AG20443 (cell line): ENCODE results near the gene TECTA.
A peak's percentile ranks its signal among the peaks of the same experiment; 100 is the strongest.

Experiments
- DNase-seq: peaks from one replicate; pipeline ENCODE4 v3.0.0; 2012; ENCODE audit warnings: low spot score, mixed read lengths

Gene TECTA, protein sequence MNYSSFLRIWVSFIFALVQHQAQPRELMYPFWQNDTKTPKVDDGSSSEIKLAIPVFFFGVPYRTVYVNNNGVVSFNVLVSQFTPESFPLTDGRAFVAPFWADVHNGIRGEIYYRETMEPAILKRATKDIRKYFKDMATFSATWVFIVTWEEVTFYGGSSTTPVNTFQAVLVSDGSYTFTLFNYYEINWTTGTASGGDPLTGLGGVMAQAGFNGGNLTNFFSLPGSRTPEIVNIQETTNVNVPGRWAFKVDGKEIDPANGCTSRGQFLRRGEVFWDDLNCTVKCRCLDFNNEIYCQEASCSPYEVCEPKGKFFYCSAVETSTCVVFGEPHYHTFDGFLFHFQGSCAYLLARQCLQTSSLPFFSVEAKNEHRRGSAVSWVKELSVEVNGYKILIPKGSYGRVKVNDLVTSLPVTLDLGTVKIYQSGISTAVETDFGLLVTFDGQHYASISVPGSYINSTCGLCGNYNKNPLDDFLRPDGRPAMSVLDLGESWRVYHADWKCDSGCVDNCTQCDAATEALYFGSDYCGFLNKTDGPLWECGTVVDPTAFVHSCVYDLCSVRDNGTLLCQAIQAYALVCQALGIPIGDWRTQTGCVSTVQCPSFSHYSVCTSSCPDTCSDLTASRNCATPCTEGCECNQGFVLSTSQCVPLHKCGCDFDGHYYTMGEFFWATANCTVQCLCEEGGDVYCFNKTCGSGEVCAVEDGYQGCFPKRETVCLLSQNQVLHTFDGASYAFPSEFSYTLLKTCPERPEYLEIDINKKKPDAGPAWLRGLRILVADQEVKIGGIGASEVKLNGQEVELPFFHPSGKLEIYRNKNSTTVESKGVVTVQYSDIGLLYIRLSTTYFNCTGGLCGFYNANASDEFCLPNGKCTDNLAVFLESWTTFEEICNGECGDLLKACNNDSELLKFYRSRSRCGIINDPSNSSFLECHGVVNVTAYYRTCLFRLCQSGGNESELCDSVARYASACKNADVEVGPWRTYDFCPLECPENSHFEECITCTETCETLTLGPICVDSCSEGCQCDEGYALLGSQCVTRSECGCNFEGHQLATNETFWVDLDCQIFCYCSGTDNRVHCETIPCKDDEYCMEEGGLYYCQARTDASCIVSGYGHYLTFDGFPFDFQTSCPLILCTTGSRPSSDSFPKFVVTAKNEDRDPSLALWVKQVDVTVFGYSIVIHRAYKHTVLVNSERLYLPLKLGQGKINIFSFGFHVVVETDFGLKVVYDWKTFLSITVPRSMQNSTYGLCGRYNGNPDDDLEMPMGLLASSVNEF (N-terminal part only)

DNA sequence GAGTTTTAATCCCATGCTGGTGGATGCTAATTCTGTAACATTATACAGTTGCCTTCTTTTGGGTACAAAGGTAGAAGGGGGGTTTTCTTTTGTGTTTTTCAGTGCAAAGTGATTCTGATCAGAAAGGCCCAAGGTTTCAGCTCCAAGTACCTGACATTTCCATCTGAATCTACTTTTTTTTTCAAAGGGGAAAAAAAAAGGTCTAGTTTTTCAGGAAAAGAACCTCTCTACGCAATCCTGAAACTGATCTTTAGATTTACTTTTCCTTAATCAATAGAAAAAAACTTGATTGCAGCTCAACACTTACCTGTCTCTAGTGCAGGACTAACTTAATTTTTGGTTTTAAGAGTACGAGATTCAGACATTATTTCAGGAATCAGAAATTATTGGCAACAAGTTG is at the start of gene TECTA:
Gene TECTA (plus strand): TSS at position 301 of the 400 bp plus-strand sequence. CDS start 1,423 bp downstream, outside the sequence.
- no peak for DNase-seq

DNA sequence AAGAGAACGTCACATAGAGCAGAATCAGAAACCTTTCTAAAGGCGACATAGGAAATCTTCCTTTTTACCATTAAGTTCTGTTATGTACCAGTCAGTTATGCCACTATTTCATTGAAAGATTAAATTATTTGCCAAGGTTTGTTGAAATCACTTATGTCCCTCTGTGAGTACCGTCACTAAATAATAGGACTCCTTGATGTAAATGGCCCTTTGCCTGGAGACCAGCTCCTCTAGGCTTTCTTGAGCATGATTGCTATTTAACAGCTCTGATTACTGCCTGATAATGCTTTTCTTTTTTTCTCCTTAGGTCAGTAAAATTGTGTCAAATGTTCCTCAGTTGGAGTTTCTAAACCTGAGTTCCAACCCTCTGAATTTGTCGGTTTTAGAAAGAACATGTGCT is 47.8 kb upstream of the TECTA start:
- no peak for DNase-seq

DNA sequence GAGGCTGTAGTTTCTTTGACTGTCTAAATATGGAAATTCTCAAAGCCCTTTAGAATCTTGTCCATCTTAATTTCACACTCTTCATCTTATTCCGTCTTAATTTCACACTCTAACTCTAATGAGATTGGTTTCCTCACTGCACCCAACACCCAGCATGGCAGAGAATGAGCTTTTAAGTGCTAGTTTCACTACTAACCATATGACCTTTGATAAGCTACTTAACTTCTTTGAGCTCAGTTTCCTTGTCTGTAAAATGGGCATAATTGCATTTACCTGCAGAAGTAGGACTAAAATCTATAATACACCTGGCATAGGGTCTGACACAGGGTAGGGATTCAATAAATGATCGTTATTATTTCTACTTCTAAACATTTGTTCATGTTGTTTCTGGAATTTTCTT is 46.8 kb upstream of the TECTA start:
- DNase-seq, result no peak

DNA sequence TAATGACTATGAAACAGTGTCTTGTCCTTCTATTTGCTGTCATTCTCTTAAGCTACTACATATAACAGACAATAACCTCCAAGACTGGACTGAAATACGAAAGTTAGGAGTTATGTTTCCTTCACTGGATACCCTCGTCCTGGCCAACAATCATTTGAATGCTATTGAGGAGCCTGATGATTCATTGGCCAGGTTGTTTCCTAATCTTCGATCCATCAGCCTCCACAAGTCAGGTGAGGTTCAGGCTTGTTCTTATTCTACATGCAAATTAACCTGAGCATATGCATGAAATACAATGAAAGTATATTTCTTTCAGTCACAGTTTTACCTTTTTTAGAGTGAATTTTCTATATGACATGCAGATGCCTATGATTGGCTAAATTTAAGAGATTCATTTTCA is 46.0 kb upstream of the TECTA start:
- DNase-seq, result no peak

DNA sequence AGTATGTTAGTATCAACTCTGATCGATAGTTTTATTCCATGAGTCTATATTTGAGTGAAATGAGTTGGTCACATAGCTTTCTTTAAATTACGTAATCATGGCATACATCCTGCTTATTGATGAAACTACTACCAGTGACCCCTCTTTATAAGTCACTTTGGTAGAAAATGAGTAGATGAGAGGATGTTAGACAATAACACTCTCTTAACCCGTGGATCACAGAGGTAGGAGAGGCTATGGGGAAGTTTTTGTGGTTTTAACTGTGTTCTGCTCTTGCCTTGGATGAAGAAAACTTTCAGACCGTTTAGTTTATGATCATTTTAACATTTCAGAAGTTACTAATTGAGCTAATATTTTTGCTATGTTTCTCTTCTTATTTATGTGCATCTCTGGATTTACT is 43.1 kb upstream of the TECTA start:
- DNase-seq, result no peak

DNA sequence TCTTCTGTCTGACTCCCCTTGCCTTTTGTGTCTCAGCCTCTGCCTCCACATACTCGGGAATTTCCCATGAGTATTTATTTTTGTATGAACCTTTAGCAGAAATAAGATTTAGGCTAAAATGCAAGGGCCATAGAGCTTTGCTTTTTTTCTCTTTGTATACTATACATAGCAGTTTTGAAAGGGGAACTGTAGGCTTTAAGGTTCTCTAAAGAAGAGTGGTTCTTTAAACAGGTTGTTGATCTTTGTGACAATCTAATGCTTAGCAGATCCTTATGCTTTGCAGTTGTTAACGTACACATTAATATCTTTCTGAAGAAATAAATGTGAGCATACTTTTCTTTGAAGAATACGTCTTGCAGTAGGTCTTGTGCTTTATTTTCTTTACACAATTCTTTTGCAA is 42.1 kb upstream of the TECTA start:
- DNase-seq, result no peak

DNA sequence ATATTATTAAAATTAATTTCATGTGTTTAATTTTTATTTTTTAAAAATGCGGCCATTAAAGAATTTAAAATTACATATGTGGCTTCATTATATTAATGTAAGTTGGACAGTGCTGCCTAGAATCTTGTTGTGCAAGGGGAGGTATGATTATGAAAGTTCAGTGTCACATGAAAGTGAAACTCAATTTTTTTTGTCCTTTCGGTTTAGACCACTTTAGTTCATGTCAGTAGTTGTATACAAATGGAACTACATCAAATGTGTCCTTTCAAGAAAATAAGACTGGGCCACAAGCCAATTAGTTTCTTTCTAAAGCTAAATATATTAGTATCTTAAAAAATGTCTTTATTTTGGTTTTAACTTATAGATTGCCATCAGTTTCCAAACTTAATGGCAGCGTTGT is 41.4 kb upstream of the TECTA start:
- no peak for DNase-seq

DNA sequence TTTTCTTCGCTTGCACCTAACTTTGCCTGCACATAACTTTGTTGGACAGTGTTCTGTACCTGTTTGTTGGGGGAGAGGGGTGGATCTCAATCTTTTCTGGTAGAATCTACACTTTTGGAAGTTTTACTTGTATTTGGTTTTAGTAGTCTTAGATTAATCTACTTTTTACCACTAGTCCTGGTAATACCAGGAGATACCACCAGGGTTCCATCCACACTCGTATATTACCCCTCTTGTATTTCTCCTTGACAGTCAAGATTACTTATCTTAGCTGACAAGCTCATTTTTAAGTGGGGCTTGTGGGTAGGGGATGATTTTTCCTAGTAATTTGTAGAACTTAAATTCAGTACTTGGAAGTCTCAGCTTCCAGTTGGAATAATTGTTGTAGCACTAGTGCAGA is 37.3 kb upstream of the TECTA start:
- DNase-seq, result peak; percentile 10

DNA sequence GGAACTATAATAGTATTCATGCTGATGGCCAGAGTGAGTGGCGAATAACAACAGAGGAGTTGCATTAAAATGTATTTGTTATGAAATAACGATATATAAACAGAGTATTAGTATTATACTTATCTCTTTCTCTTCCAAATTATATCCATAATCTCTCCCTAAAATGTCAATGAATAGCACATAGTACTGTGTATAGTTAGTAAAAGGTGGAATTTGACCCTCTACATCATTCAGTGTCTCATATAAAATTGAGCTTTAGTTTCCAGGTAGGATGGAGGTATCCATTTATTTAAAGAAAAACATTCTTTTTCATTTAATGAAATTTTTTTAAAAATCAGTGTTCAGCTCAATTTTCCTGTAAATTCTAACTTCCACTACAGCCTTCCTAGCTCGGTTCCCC is 34.4 kb upstream of the TECTA start:
- no peak for DNase-seq

DNA sequence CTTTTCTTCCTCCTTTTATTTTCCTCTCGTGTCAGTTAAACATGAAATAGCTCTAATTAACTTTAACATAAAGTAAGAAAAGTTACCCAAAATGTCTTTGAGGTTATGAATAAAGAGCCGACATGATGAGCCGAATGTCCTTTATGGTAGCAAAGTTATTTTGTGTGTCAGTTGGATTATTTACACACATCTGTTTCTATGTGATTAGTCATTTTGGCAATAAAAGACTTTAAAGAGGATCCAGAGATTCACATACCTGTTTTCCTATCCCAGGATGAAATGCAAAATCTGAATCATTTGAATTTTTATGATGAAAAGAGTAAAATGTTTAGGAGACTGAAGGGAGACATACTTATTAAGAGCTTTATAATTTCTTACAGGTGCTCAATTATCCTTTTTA is 34.0 kb upstream of the TECTA start:
- DNase-seq, result no peak

DNA sequence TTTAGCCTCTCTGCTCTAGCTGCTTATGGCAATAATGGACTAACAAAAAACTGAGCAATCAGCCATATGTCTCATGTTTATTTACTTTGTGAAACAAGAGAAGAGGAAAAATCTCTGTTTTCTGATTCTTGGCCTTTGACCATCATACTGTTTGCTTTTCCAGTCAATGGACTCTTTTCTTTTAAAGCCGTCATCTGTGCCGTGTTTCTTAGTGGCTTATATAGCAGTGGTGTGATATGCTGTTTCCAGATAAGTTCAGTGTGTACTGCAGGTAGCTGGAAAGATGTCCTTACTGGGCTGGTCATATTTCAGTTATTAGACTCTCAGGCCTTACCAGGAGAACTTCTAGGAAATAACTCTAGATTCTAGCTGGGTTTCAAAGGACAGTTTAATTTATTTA is 33.6 kb upstream of the TECTA start:
- DNase-seq, result no peak

DNA sequence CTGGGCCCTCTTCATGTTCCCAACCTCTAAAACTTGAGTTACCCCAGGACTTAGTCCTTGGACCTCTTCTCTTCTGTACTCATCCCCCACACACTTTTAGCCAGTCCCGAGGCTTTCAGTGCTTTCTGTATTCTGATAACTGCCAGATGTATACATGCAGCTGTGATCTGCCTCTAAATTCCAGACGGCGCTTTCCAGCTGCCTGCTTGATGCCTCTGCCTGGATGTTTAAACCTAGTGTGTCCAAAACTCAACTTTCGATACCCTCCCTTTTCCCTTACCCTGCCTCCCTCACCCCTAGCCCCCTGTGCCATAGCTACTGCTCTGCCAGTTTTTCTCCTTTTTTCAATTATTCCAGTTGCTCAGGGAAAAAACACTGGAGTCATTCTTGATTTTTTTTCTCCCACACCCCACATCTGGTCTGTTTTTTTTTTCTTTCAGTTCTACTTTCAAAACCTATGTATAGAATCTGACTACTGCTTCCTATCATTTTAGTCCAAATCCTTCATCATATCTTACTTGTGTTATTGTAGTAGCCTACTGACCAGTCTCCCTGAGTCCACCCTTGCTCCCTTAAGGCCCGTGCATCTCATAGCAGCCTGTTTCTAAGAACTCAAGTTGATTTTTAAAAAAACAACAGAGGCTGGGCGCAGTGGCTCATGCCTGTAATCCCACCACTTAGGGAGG is 32.9 kb upstream of the TECTA start:
- no peak for DNase-seq

DNA sequence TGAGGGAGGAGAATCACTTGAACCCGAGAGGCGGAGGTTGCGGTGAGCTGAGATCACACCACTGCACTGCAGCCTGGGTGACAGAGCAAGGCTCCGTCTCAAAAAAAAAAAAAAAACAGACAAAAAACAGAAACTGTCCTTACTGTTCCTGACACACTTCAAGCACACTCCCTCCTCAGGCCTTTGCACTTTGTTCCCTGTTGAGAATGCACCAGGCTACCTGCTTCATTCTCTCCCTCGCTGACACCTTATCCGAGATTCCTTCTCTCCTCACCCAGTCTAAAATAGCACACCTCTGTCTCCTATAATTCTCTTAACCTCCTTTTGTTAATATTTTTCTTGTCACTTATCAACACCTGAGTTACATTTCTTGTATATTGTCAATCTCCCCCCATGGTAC is 32.3 kb upstream of the TECTA start:
- no peak for DNase-seq

DNA sequence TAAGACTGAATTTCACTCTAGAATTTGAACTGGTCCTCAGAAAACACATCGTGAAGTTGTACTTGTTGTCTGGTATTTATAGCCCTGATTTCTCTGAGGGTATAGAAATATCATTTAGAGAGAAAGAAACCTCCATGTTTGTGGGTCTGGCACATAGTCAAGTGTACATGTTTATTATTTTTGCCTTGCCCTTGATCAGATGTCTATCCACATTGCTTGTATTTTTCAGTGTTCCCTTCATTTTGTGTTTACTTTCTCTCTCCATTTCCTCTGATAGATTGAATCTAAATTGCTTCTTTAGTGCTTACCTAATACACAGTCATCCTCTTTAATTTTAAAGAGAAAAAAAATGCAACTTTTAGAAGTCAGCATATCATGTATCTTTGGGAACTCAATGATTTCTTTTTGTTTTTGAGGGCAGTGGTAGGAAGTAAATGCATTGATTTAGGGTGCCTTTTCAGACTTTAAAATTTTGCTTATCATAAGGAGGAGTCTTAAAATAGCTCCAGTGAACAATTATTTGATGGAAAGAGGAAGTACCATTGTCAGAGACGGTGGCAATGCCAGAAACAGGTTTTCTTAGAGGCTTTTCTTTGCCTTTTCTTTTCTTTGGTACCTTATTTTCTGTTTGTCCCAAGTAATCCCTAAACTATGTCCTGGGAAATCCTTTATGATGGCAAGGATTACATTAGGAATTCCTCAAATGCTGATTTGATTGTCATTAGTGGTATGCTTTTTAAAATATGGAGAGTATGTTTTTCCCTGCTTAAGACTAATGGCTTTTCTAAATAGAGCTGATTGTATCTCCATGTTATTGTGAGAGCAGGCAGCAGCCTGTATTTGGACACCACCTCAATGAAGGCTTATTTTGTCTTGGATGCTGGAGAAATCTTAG is 29.8 kb upstream of the TECTA start:
- DNase-seq, result no peak

DNA sequence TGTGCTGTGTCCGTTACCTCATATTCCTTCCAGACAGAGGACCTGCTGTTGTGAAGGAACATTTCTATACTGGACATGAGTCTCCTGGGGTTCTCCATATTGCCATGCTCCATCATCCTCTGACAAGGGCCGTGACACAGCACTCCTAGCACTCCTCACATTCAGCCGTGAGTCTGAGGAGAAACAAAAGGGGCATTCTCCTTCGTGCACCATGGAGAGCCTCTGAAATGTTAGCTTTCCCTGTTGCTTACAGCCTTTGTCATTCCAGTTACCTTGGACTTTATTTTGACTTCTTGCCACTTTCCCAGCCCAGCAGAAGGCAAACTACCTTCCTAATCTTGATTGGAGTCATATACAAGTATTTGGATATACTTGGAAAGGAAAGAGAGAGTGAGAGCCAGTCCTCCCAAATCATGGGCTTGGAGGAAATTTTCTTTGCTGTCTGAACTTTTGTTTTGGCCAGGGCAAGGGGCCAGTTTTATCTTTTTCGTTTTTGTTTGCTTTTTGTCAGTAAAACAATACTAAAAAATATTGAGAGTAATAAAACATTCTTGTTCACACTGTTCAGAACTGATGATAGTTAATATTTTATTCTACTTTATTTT is 29.1 kb upstream of the TECTA start:
- no peak for DNase-seq

DNA sequence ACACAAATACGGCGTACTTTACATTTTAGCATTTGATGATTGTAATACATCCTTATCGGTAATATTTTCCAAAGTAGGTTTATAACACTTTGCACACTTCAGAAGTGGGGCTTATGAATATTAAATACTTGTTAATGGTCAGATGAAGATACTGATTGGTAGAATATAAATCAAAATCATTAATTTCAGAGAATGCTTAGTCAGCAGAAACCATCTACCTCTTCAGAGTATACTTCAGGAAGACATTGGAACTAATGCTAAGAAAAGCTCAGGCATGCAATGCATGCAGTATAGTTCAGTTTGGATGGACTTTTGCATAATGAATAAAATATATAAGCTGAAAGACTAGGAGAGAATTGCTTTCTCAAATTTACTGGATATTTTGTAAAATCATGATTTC is 19.7 kb upstream of the TECTA start:
- DNase-seq, result no peak

DNA sequence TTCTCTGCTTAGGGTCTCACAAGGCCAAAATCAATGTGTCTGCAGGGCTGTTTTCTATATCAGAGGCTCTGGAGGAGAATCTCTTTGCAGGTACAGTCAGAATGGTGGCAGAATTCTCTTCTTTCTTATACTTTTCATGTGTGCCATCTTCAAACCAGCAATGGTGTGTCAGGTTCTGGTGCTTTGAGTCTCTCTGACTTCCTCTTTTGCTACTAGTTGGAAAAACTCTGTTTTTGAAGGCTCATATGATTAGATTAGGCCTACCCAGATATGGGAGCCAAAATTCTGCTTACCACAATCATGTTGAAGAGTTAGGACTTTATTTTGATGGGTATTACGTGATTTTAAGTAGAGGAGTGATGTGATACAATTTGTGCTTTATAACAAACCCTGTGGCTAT is 18.8 kb upstream of the TECTA start:
- DNase-seq, result no peak

DNA sequence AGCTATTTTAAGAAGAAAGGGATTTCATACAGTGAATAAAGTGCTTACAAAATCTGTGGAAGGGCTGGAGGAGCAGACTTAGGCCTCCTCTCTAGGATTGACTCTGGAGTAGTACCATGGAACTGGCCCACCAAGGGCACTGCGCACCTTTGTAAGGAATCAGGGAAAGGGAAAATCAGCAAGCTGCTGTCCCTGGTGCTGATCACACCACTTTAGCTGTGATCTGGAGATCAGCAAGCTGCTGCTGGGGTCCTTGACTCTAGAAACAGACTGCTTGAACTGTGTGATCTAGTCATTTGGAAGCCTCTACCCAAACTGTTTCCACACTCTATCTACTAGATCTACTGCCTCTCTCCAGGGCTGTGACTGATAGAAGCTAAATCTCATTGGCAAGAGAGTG is 18.4 kb upstream of the TECTA start:
- peak; percentile 27 for DNase-seq

DNA sequence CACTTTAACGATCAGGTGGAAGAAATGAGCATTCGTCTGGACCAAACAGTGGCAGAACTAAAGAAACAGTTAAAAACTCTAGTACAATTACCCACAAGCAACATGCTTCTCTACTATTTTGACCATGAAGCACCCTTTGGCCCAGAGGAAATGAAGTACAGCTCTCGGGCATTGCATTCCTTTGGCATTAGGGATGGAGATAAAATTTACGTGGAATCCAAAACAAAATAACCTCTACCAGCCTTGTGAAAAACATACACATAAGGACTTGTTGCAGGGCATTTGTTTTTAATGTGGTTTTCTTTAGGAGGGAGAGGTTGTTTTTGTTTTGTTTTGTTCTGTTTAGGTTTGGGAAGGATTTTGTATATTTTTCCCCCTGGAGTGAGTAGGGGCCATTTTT is 14.2 kb upstream of the TECTA start:
- DNase-seq, result no peak

DNA sequence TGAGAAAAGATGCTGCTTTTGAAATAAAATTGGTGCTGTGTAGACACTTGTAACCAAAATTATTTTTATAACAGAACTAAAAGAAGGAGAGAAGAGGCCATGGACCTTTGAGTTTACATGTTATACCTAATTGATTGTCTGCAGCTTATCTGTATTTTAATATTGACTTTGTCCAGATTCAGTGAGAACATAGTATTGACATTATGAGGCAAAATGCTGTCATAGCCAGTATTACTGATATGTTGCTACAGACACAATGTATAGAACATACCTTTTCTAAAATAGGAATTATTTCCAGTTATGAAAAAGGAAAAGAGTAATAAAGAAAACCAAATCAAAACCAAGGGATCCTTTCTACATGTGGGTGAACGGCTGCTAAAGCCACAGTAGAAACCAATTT is 11.5 kb upstream of the TECTA start:
- DNase-seq, result no peak
